NCI-H524 (cell line): Measurements from ENCODE around the gene MAPKAPK3.
A peak's percentile ranks its signal among the peaks of the same experiment; 100 is the strongest.

Experiments used
- DNase-seq, 2 experiments: peaks; one replicate each; lab custom pipeline; 2025; lab: John Stamatoyannopoulos, UW

The MAPKAPK3 gene

DNA sequence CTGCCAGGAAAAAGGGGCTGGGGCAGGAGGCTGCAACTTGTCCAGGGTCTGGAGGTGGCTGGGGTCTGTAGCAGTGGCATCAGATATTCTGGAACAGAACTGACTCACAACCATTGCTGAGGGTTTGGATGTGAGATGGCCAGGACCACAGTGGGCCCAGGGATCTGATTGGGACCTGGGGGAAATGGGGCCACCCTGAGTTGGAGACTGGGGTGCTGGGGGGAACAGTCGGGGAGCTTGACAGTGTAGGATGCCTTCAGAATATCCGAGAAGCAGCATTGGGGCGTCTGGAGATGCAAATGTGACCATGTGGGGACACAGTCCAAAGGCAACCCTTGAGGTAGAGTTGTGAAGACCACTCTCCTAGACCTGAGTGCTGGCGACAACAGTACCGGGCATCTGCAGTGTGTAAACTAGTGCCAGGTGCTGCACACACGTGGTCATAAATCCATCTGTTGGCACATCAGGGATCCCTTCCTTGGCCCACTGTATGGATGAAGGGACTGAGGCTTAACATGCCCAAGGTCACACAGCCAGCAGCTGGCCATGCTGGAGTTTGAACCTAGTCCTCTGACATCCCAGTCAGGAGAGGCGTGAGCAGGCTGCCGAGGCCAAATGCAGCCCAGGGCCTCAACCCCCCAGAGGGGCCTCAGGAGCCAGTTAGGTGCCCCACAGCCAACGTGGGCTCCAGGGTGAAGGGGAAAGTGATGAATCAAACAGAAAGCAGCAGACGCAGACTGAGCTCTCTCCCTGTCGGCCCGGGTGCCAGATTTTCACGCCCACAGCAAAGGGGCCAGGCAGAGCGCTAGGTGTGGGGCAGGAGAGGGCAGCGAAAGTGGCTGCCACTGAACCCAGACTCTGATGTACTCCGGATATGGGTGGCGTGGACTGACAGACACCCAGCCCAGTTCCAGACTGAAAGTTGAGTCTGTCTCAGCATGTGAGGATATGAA, 28.9 kb upstream of the MAPKAPK3 start:
- peak in 1 of 2 experiments; percentile 33 for DNase-seq

DNA sequence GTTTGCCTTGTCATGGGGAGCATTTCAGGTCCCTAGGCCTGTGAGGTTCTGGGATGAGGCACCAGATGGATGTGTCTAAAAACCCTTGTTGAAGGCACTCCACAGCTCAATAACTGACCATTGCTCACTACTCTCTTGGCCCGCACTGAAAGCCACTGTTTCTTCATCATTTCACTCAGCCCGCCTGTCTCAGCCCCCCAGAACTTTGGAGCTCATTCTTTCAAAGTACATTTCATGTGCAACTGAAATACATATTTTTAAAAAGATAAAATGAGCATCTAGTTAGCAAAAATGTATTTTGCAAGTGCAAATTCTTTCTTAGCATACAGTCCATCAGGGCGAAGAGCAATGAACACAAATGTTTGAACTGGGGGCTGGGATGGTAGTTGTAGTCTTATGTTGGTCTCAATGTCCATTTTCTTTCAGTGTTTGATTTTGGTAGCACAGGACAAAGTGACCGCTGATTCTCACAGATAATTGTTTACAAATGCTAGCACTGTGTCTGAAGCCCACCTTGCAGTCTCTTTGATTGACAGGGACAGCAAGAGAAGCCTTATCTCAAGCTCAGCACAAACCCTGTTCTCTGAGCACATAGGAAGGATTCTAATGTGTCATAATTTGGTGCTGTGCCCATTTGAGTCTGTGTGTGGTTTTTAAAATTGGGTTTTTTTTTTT, 28.1 kb upstream of the MAPKAPK3 start:
- no peak for DNase-seq

DNA sequence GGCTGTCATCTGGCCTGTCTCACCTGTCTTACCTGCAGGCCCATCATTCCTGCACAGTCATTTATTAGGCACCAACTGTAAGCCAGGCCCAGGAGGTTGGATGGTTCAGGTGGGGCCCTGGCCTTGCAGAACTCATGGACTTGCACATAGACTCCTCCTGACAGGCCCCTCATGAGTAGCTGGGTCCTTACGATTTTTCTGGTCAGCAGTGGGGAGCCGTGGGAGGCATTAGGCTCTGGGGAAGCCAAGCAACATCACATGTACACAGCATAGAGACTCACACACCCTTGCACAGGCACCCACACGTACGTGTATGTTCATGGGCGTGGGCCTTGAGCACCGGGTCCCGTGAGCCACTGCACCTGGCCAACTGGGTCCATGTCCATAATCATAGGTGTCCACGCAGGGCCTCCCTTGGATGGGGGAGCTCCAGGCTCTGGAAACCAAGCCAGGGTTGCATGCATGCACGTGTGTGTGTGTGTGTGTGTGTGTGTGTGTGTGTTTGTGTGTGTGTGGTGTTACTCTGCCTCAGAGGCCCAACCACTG, 25.7 kb upstream of the MAPKAPK3 start:
- no peak for DNase-seq

DNA sequence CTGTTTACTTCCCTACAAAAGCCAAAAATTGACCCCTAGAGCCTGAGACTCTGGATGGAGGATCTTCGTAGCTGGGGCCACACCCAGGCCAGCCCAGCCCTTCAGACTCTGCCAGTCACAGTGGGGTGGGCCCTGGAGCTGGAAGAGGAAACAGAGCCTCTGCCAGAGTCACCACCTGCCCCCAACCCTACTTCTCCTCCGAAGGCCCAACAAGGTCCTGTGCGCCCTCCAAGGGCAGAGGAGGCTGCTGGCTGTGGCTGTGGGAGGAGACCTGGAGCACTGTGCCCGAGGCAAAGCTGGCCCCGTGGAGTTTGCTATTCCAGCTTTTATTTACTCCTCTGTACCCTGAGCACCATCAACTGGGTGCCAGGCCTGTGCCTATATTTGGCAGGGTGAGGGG, 24.4 kb upstream of the MAPKAPK3 start:
- no peak for DNase-seq

DNA sequence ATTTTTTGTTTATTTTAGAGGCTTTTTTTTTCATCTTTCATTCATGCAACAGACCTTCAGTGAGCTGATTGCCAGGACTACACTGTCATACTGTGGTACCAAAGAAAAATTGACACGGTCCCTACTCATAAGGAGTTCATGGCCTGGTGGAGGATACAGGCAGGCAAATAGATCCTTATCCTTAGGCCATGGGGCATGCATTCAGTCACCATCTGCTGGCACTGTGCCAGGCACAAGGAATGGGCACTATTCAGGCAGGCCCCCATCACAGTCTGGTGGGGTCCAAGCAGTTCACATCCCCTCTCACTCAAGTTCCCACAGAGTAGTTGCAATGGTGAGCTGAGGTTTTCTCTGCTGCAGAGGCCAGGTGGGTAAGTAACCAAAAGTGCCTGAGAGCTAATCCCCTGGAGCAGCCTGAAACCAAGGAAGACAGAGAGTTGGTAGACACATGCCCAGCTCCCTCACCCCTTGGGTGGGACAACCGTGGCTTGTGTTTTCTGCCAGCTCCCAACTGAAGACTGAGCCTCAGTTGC, 22.6 kb upstream of the MAPKAPK3 start:
- peak in 1 of 2 experiments; percentile 56 for DNase-seq

DNA sequence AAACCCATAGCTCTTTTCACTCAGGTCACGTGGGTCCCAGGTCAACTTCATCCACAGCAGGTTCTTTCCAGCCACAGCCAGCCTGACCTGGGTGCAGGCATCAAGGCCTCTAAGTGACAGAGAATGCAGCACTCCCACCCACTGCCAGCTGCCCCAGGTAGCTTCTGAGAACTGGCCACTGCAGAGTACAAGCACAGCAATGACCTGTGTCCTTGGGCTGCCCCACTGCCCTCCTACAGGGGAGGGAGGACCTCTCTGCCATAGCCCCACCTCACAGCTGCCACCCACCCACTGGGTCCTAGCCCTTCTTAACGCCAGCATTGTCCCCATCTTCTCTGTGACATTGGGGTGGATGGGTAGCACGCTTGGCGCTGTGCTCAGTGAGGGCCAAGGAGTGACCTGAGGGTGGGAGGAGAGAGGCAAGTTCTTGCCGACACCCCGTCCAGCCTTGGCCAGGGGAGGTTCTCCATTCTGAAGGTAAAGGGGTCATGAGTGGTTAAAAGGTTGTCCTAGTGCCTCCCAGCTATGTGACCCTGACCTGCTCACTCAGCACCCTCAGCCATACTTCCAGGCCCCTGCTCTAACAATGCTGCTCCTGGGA, 17.7 kb upstream of the MAPKAPK3 start:
- DNase-seq = no peak

DNA sequence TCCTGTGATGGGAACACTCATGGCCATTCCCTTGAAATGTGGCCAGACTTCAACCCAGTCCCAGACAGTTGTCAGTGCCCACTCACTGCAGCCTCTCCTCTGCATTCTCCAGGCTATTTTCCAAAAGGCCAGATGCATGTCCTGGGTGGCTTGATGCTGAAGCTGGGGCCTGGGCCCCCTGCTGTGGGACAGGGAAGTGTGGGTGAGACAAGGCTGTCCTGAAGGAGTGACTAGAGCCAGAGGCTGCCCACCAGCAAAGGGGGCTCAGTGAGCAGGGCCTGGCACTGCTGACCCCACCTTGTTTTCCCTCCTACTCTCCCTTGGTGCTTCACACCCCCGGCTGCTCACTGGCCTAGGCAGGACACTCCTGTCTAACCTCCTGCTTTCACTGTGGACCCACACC, 17.2 kb upstream of the MAPKAPK3 start:
- no peak for DNase-seq

DNA sequence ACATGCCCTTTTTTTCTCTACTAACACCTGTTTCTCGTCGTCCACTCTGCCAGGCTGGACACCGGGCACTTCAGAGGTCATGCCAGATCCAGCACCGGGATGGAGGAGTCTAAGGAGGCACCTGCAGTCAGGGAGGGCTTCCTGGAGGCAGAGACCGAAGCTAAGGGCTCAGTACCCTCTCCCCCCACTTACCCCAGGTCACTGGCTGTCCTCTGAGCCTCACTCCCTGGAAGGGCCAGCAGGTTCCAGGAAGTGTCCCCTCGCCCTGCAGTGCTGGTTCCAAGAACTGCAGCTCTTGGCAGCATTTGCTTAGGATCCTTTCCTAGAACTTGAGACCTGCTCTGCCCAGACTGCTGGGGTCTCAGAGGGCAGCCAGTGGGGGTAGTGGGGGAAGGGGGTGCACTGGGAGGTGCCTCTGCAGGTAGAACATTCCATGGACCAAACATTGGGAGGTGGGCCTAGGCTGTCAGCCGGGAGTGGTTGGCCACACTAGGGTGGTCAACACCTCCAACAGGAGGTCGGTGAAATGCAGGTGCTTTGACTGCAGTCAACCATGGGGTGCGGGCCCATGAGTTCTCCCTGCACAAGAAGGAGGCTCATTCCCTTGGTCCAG, 16.7 kb upstream of the MAPKAPK3 start:
- DNase-seq = no peak

DNA sequence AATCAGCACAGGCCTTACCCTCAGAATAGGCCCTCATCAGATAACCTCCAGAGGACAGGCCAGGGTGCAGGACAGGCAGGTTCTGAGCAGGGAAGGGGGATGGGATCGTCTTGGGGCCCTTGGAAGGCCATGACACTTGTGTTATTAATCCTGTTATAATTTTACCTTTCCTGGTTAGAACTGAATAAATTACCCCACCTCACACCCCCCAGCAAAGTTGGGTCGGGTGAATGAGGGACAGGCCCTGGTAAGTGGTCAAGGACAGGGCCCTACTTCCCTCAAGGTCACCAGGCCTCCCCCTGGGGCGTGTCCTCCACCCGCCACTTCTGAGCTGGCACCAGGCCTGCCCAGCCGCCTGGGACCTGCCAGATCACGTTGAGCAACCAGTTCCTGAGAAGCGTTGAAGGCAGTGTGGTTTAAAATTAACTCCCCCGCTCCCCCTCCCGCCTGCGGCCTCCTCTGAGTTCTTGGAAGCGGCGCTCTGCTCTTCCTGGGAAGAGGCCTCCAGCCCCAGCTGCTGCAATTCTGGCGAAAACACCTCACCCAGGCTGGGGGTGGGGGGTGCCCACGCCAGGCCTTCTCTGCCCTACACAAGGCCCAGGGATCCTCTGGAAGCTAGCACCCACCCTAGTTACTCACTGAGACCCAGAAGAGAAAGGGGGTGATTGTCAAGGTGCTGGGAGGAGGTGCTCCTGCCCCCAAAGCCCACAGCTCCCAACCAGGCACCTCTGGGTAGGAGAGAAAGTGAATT, 15.9 kb upstream of the MAPKAPK3 start:
- peak; percentile 66 to 81 for DNase-seq

DNA sequence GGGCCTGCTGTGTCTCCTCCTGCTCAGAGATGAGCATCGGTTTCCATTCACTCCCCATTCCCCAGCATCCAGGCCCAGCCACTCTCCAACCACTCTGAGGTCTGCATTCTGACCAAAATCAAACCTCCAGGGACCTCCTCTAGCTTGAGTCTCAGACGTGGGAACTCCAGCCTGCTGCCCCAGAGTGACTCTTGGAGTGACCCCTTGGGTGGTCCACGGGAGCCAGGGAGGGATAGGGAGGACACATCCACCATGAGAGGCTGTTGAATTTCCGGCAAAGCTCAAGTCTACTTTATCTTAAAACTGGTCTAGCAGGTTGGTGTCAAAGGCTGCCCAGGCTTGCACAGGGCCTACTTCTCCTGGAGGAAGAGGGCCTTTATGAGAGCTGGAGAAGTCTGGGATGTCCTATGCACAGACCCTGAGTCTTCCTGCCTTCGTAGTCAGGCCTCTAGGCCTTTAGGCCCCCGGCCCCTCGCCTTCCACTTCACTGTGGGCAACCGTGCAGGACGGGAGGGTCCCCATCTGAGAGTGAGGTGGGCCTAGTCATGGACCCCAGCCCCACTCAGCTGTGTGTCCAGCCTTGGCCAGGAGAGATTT, 14.3 kb upstream of the MAPKAPK3 start:
- DNase-seq = no peak

DNA sequence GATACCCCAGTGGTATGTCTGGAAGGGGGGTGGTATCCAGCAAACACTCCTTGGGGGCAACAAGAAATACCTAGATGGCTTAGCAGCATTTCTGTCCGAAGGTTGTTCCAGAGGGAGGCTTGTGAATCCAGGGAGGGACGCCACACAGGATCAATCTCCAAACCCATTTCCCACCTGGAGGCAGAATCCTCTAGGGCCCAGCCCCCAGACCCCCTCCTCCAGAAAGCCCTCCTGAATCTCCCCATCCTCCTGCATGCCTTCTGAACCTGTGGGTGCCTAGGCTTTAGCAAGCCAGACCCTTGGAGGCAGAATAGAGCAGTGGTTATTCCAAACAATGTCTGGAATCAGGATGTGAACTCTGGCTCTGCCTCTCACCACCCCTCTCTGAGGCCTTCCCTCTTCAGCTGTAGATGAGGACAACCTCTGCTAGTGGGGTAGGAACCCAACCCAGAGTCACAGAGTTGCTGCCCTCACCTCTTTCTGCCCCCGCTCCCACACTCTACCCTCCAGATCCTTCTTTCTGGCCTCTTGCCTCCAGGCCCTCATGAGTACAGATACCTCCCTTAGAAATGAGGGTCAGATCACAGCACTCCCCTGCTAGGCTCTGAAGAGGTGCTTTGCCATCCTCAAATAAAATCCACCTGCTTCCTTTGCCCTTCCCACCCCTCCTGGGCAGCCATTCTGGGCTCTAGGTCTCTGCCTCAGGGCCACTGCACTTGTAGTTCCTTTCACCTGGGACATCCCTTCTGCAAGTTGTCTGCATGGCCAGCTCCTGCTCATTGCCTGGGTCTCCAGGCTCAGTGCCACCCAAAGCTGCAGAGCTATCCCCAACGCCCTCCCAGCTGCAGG, 13.5 kb upstream of the MAPKAPK3 start:
- no peak for DNase-seq

DNA sequence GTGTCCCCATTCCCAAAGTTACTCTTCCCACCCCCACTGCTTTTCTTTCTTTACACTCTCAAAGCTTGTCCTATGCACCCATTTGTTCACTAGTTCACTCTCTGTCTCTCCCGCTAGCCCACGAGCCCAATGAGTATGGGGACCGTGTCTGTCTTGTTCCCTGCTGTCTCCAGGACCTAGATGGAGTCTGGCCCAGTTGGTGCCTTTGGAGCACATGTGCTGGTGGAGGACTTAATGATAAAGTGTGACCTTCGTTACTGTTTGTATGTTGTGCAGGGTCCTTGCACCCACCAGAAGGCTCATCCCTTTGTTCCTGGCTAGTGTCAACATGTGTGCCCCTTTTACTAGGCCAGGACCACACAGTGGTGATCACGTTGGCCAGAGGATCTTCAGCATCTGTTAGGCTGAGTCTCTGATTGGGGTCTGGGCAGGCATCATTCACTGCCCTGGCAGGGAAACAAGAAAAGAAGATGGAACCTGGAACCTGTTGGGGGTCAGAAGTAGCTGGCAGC, 12.8 kb upstream of the MAPKAPK3 start:
- DNase-seq = no peak

DNA sequence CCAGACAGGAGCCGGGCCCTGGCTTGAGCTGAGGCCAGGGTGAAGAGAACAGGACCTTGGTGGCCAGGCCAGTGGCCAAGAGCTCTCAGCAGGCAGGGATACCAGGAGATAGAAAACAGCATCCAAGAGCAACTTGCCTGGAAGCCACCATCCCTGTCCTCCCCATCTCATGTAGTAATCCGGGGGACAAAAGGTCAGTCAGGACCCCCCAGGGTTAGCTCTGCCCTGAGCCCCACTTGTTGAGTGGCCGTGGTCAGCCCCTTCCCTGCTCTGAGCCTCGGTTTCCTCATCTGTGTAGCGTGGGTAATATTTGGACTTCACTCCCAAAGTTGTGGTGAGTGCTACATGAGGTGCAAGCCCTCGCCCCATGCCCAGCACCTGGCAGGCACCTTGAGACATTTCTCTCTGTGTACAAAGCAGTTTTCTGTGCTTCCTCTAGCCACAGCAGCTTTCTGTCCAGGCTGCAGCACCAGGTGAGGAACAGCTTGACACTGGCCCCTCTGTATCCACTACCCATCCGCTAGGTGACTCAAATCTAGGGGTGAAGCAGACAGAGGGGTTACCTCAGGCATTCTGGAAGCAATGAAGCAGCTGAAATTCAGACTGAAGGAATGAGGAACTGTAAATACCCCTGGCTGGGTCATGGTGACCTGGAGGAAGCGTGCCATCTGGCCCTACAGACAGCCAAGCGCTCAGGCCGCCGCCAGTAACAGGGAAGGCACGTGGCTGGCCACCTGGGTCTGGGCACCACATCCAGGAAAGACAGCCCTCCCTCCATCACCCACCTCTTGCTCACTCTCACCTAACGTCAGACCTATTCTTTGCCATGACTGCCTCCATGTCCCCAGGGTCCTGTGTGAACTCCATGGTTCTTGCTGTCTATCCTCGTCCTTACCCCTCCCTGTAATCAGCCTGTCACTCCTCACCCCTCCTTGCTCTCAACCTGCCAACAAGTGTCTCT, 12.0 kb upstream of the MAPKAPK3 start:
- DNase-seq = no peak

DNA sequence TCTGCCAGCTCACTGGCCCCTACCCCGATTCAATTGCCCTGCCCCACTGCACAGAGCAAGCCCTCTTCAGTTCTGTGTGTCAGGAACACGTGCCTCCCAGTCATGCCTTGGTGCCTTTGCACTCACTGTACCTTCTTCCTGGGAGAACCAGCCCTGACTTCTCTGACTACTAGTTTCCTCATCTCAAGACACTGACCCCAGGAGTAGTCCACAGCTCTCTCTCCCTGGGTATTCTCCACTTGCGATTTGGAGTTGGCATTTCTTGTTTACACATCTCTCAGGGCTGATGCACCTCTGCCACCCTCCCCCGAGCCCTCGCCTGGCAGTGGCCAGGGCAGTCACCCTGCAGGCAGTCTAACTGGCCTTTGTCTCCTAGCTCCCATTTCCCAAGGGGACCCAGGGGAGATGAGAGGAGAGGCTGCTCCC, 11.0 kb upstream of the MAPKAPK3 start:
- DNase-seq = no peak

DNA sequence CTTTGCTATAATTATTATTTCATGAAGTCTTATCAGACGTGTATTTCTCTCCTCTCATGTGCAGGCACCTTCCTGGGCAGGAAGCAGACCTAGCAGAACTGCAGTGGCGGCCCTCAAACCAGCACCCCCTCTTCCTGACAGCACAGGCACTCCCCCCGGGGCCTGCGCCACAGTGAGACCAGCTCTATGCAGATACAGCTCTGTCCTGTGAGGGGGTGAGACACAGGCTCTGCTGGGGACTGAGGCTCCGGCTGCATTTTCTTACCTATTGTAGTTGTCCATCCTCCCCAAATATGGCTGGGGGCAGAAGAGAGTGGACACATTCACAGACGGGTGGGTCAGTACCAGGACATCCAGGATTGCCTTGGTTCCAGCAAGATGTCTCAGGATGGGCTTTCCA, 10.4 kb upstream of the MAPKAPK3 start:
- DNase-seq = no peak

DNA sequence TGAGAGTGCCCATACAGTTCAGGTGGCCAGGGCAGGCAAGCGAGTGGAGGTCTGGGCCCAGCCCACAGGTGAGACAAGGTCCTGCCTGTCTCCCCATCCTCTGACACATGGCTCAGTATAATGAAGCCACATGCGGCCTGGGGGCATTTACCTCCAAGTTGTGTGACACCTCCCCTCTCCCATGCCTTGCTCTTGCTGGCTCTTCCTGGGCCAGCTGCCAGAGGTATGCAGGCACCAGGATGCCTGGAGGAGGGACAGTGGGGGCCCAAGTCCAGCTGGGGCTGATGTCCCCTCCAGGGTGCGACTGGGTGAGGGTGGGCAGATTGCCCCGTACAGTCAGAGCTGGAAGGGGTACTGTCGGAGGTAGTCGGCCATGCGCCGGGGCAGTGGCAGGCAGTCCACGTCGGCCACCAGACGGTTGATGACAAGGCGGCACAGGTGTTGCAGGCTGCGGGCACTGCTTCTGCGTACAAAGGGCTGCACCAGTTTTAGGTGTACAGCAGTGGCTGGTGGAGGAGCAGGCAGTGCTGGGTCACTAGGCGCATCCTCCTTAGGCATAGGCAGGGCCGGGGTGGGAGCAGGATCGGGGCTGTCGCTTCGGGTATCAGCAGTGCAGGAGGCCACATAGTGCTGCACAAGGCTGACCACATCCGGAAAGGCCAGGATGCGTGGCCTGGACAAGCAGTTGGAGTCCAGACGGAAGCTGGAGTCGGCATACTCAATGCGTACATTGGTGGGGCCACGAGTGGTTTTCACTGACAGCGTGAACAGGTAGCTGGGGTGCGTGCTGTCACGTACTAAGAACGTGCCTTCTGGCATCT, 9.5 kb upstream of the MAPKAPK3 start:
- no peak for DNase-seq

DNA sequence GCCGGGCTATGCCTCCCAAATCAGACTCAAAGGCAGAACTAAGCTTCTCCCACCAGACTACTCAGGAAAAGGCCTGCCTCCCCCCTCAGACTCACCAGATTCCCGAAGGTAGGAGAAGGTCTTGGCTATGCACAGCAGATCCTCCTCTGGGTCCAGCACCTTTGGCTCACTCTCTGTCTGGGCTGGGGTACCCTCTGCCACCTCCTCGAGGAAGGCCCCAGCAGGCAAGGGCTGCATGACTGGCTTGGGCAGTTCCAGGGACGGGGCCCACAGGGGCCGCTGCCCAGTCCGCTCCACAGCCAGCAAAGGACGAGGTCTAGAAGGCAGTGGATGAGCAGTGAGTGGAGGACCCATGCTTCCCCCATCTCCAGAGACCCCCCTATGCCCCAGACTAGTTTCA, 8.7 kb upstream of the MAPKAPK3 start:
- DNase-seq = no peak
